Gastrocnemius medialis (tissue), 4 donors: ENCODE results near the gene DCAF4. TPM values are rescaled to one million over a fixed set of nuclear protein-coding genes. Genes with fewer than 3 reads are reported as not detected.

Experiments used
- ATAC-seq, 2 donors: fragments of 150-250 bp; one replicate each; pipeline ENCODE4 v1.9.1; 2016
- DNase-seq, 2 donors: peaks; one replicate each; pipeline ENCODE4 v3.0.0-alpha.2; 2019
- H3K27ac ChIP-seq, 4 donors: fragments of 200-600 bp; sonication (generic); 1 replicate in 1 of 4; 2 replicates in 3 of 4; pipeline ENCODE4 v1.5.1; 2016 to 2018; ENCODE audit warnings: mild to moderate bottlenecking in 2 of 4, moderate library complexity in 1 of 4
- H3K27me3 ChIP-seq, 3 donors: fragments of 200-600 bp; sonication (generic) in 2 of 3; 1 replicate in 1 of 3; 2 replicates in 2 of 3; pipeline versions ENCODE4 v1.5.1 to v1.6.0; 2016 to 2019; ENCODE audit warnings: mild to moderate bottlenecking in 1 of 3, moderate library complexity in 1 of 3
- H3K36me3 ChIP-seq, 2 donors: fragments of 200-600 bp; sonication (generic) in 1 of 2; one replicate each; pipeline ENCODE4 v1.5.1; 2017 to 2018
- H3K4me1 ChIP-seq, 2 donors: fragments of 200-600 bp; sonication (generic) in 1 of 2; one replicate each; pipeline ENCODE4 v1.5.1; 2016 to 2017; ENCODE audit warnings: mild to moderate bottlenecking in 2 of 2
- H3K4me3 ChIP-seq, 4 donors: fragments of 200-600 bp; sonication (generic) in 3 of 4; 1 replicate in 1 of 4; 2 replicates in 3 of 4; pipeline ENCODE4 v1.5.1; 2016 to 2019; ENCODE audit warnings: mild to moderate bottlenecking in 2 of 4
- H3K9me3 ChIP-seq, 3 donors: fragments of 200-600 bp; sonication (generic) in 2 of 3; 1 replicate in 1 of 3; 2 replicates in 2 of 3; pipeline ENCODE4 v1.5.1; 2016 to 2019
- CTCF ChIP-seq, 5 experiments: fragments of 450-650 bp in 3 of 5; fragments of 200-600 bp in 2 of 5; sonication (generic) in 2 of 5; IDR thresholded peaks in 4 of 5; conservative IDR thresholded peaks in 1 of 5; 1 replicate in 4 of 5; 2 replicates in 1 of 5; pipeline ENCODE4 v1.5.1; 2016 to 2019; ENCODE audit warnings: antibody characterized with exemption in 5 of 5, mild to moderate bottlenecking in 3 of 5, moderate library complexity in 3 of 5
- POLR2A ChIP-seq, 2 donors: fragments of 450-650 bp; IDR thresholded peaks; one replicate each; pipeline ENCODE4 v1.6.1; 2017; ENCODE audit warnings: antibody characterized with exemption in 2 of 2, mild to moderate bottlenecking in 2 of 2, moderate library complexity in 2 of 2
- in situ Hi-C, 4 donors: fragments of 200-750 bp; cut with MboI; loops; one replicate each; pipeline versions ENCODE4 v1.15.0 to v1.8.0; 2017; ENCODE audit warnings: low sequenced_read_pairs in 4 of 4
- intact Hi-C: fragments of 100-400 bp; cut with DNase I; formaldehyde crosslinking; loops from one replicate; pipeline ENCODE4 v1.15.1; 2023; ENCODE audit warnings: low total_unique reads
- total RNA-seq, 4 donors: library from RNA; depleted of rRNA; stranded (reverse); fragments of >200 nt; gene quantifications; one replicate each; pipeline versions ENCODE4 v1.1.0 to v1.2.3, GENCODE V29; 2016

The DCAF4 gene
- total RNA-seq: 10 to 100 TPM; 13.9 to 38.3 (median 25.7) TPM

- intact Hi-C loops: no loop called here
- peak; percentile 98 to 99 for ATAC-seq
These were observed at the start of gene DCAF4 for GRCh38 chr14:72926292-72927028. DCAF4 (plus strand) TSS chr14:72926464; CDS start chr14:72937979, 11,515 bp downstream.

GRCh38 chr14:72876710-72877063 is 49.6 kb upstream of the DCAF4 start:
- Histone ChIP-seq H3K36me3 (no peaks in the 10 kb centered on the region), H3K27me3 (no peaks in the 10 kb centered on the region), H3K4me1 (peaks cover 32 to 46% of the 10 kb centered on the region in 2 donors), H3K9me3 (no peaks in the 10 kb centered on the region), H3K27ac (peak overlapping the region in 1 of 4 donors; percentile 43), H3K4me3 (no peak overlapping the region)
- intact Hi-C loops: no loop called here
- TF ChIP-seq CTCF (IDR thresholded peaks at IDR 0.05 in 4 of 5, conservative IDR thresholded peaks at IDR 0.05 in 1 of 5) (no peak), POLR2A (IDR thresholded peaks at IDR 0.05) (no peak)
- DNase-seq (no peak), ATAC-seq (peak in 1 of 2 donors; percentile 33)
- in situ Hi-C loops: no loop called here

More at GRCh38 chr14:72926292-72927028, at the start of gene DCAF4:
- TF ChIP-seq CTCF (IDR thresholded peaks at IDR 0.05 in 4 of 5, conservative IDR thresholded peaks at IDR 0.05 in 1 of 5) (peak in 1 of 5 experiments; percentile 9), POLR2A (IDR thresholded peaks at IDR 0.05) (peak; percentile 24 to 42)
- H3K36me3 ChIP-seq: no peaks in the 10 kb centered on the region
- peak within 1 kb of the TSS; percentile 69 to 87 (median 80) for H3K27ac ChIP-seq
- no peaks in the 10 kb centered on the region for H3K9me3 ChIP-seq
- H3K27me3 ChIP-seq: no peaks in the 10 kb centered on the region
- DNase-seq: peak; percentile 97 to 98
- in situ Hi-C loops: no loop called here
- H3K4me1 ChIP-seq: peaks cover 4 to 12% of the 10 kb centered on the region in 2 donors
- peak within 1 kb of the TSS; percentile 63 to 95 (median 70) for H3K4me3 ChIP-seq

GRCh38 chr14:72878746-72879145 is 47.5 kb upstream of the DCAF4 start:
- H3K27me3 ChIP-seq: no peaks in the 10 kb centered on the region
- H3K36me3 ChIP-seq: no peaks in the 10 kb centered on the region
- DNase-seq: no peak
- no peaks in the 10 kb centered on the region for H3K9me3 ChIP-seq
- ATAC-seq: no peak
- H3K4me1 ChIP-seq: peaks cover 27 to 58% of the 10 kb centered on the region in 2 donors
- H3K4me3 ChIP-seq: no peak overlapping the region
- in situ Hi-C loops: no loop called here
- H3K27ac ChIP-seq: peak overlapping the region in 1 of 4 donors; percentile 22
- TF ChIP-seq POLR2A (IDR thresholded peaks at IDR 0.05): no peak
- no peak for TF ChIP-seq CTCF (IDR thresholded peaks at IDR 0.05 in 4 of 5, conservative IDR thresholded peaks at IDR 0.05 in 1 of 5)
- intact Hi-C loops: no loop called here

- in situ Hi-C loops (no loop called here), intact Hi-C loops (no loop called here)
- Histone ChIP-seq H3K27me3 (no peaks in the 10 kb centered on the region), H3K36me3 (no peaks in the 10 kb centered on the region), H3K4me1 (peaks cover 26 to 65% of the 10 kb centered on the region in 2 donors), H3K9me3 (no peaks in the 10 kb centered on the region), H3K27ac (peak overlapping the region in 1 of 4 donors; percentile 4), H3K4me3 (no peak overlapping the region)
- ATAC-seq (no peak), DNase-seq (no peak)
- TF ChIP-seq CTCF (IDR thresholded peaks at IDR 0.05 in 4 of 5, conservative IDR thresholded peaks at IDR 0.05 in 1 of 5): no peak
- no peak for TF ChIP-seq POLR2A (IDR thresholded peaks at IDR 0.05)
These were observed 46.8 kb upstream of the DCAF4 start for GRCh38 chr14:72879431-72879830.
